T-helper 2 cell treated with Interferon-gamma antibody and Interleukin-4, amounts not matched to agents 100 ng/mL and 5 ng/mL, for 36 hours (primary cell): Measurements from ENCODE around the gene PDCD11. TPM values are rescaled to one million over a fixed set of nuclear protein-coding genes. Genes with fewer than 3 reads are reported as not detected.

Experiments
- intact Hi-C: fragments of 100-400 bp; cut with micrococcal nuclease; formaldehyde crosslinking; loops from one replicate; pipeline ENCODE4 v1.15.1; 2023
- total RNA-seq: library from RNA; stranded (reverse); gene quantifications from 2 replicates; pipeline ENCODE4 v1.2.3, GENCODE V29; 2022

The PDCD11 gene
- total RNA-seq, 1 donor from 2014 or later, result 60.1 TPM

DNA sequence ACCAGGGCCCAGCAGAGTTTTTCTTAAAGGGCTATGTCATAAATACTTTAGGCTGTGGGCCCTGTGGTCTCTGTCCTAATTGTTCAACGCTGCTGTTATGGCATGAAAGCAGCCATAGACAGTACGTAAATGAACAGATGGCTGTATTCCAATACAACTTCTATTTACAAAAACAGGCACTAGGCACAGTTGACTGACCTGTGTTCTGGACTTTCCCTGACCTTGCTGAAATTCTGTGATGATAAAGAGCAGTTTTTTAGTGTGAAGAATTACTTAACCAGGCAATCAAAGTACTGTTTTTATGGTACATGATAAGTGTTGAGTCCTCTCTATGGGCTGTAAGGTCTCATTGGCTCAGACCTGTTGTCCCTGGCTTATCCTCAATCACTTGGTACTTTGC lies 17.1 kb downstream of the PDCD11 start:
- intact Hi-C loops, result no loop called here

GRCh38 chr10:103415581-103415980 lies 19.2 kb downstream of the PDCD11 start:
- intact Hi-C loops, result no loop called here

DNA sequence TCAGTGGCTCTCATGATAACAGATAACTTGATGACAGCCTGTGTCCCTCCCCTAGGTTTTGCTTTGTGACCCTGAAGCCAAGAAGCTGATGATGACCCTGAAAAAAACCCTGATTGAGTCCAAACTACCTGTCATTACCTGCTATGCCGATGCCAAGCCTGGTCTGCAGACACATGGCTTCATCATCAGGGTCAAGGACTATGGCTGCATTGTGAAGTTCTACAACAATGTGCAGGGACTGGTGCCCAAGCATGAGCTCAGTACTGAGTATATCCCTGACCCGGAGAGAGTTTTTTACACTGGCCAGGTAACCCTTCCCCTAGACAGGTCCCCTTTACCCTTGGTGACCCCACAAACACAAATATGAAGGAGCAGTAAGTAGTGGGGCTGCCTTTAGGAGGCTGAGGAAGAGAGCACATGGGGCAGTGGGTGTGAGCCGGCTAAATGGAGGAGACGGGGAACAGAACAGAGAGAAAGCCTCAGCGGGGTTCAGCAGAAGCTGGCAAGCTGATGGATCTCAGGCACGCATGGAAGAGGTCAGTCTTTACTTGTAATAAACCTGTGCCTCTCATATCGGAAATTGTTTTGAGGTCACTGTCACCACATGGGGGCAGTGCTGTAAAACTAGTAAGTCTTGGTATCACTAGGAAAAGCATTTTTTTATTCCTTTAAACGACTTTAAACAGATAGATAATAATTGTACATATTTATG lies 20.2 kb downstream of the PDCD11 start:
- intact Hi-C loops, result loop anchor here (1.0 kb wide), 1 partner anchor 69 kb away; no protein-coding TSS in a partner anchor

DNA sequence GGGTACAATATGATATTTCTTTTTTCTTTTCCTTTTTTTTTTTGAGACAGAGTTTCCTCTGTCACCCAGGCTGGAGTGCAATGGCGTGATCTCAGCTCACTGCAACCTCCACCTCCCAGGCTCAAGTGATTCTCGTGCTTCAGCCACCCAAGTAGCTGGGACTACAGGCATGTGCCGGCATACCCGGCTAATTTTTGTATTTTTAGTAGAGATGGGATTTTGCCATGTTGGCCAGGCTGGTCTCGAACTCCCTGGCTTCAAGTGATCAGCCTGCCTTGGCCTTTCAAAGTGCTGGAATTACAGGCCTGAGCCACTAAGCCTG lies 20.7 kb downstream of the PDCD11 start:
- intact Hi-C loops, result loop anchor here (1.0 kb wide), 1 partner anchor 68 kb away; no protein-coding TSS in a partner anchor

DNA sequence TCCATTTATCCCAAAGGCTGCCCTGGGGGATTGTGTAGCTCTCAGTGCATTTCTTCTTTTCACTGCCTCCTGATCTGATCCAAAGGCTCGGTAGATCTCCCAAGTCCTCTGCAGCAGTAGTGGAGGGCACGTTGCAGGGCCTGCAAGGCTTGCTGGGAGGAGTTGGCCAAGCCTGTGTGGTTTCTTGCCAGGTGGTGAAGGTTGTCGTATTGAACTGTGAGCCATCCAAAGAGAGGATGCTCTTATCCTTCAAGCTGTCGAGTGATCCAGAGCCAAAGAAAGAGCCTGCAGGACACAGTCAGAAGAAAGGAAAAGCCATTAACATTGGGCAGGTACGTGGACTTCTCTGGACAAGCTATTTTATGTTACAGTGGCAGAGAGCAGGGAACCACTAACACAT lies 21.2 kb downstream of the PDCD11 start:
- intact Hi-C loops, result loop anchor here (1.0 kb wide), 1 partner anchor 68 kb away; no protein-coding TSS in a partner anchor

GRCh38 chr10:103419101-103419500 lies 22.7 kb downstream of the PDCD11 start:
- intact Hi-C loops, result no loop called here

DNA sequence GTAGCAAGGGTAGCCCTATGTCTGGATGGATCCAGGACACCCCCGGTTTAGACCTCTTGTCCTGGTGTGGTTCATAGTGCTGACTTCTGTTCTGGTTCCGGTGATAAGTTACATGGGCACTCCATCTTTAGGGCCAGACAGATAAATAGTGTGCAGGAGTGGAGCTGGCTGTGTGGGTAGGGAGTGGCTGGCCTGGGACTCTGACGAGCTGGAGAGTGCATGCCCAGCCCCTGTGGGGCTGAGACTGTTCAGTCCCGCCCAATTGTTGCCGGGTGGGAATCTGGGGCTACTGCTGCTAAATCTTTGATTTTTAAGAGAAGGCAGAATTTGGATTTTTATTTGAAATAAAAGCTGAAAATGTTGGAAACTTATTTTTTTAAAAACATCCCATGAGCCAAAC lies 27.3 kb downstream of the PDCD11 start:
- intact Hi-C loops, result no loop called here

DNA sequence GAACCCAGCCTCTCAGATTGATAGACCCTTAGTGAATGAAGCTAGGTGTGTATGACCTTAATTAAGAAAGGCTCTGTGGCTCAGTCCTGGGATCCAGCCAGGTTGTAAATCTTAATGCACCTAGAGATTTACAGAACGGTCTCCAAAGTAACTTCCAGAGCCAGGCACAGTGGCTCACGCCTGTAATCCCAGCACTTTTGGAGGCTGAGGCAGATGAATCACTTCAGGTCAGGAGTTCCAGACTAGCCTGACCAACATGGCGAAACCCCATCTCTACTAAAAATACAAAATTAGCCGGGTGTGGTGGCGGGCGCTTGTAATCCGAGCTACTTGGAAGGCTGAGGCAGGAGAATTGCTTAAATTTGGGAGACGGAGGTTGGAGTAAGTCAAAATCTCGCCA lies 31.4 kb downstream of the PDCD11 start:
- intact Hi-C loops, result no loop called here

DNA sequence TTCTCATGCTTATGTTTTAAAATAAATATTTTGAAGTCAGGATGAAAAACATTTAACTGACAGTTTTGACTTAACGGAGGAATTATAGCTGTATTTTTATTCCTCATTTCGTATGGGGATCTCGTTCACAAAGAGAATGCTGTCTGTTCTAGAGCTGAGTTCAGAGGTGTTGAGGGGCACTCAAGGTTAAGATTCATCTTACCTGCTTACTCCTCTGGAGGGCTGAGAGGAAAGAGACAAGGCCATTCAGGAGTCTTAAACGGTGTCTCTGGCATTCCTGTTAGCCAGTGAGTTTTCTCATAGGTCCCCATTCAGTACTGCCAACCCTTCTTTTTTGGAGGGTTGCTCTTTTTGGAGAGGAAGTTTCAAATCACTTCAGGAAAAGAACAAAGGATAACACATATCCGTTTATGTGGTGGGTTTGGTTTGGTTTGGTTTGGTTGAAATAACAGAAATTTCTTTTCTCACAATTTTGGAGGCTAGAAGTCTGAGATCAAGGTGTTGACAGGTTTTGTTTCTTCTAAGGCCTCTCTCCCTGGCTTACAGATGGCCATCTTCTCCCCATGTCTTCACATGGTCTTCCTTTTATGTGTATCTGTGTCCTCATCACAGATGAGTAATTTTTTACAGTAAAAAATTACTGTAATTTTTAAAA lies 32.7 kb downstream of the PDCD11 start:
- intact Hi-C loops, result no loop called here

- intact Hi-C loops, result no loop called here
These were observed 33.2 kb downstream of the PDCD11 start for GRCh38 chr10:103429647-103430046.

GRCh38 chr10:103431902-103432301 lies 35.5 kb downstream of the PDCD11 start:
- intact Hi-C loops, result no loop called here

DNA sequence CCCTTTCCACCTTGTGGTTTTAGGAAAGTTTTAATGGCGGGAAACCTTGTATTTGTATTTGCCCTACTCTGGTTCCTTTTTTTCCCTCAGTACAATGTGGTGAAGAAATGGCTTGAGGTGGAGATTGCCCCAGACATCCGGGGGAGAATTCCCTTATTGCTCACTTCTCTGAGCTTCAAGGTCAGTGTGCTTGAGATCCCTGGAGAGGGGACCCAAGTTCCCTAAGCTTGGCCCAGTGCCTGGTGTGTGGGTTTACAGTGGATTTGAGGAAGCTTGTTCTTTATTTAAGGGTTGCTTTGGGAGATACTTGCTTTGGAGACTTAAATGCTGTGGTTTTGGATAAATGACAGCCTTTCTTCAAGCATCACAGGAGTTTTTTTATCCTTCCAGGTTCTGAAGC lies 37.4 kb downstream of the PDCD11 start:
- intact Hi-C loops, result no loop called here

GRCh38 chr10:103439776-103440175 lies 43.4 kb downstream of the PDCD11 start:
- intact Hi-C loops, result no loop called here

- intact Hi-C loops, result no loop called here
These were observed 44.0 kb downstream of the PDCD11 start for GRCh38 chr10:103440416-103440815.

GRCh38 chr10:103441206-103441605 lies 44.8 kb downstream of the PDCD11 start:
- intact Hi-C loops, result no loop called here

DNA sequence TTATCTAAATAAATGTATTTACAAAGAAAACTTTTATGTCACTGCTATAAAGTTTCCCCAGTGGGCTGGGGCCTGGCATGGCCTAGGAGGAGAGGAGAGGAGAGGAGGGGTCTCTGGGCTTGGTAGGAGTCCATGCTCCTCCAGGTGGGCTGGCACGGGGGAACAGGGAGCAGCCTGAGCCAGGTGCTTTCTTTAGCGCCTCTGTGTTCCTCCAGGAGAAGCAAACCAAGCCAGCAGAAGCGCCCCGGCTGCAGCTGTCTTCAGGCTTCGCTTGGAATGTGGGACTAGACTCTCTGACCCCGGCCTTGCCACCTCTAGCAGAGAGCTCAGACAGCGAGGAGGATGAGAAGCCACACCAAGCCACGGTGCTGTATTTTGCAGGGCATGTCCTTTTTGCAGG lies 45.2 kb downstream of the PDCD11 start:
- intact Hi-C loops, result no loop called here

GRCh38 chr10:103442031-103442461 lies 45.6 kb downstream of the PDCD11 start:
- intact Hi-C loops, result no loop called here

- intact Hi-C loops, result no loop called here
These were observed 47.2 kb downstream of the PDCD11 start for GRCh38 chr10:103443475-103444185.

DNA sequence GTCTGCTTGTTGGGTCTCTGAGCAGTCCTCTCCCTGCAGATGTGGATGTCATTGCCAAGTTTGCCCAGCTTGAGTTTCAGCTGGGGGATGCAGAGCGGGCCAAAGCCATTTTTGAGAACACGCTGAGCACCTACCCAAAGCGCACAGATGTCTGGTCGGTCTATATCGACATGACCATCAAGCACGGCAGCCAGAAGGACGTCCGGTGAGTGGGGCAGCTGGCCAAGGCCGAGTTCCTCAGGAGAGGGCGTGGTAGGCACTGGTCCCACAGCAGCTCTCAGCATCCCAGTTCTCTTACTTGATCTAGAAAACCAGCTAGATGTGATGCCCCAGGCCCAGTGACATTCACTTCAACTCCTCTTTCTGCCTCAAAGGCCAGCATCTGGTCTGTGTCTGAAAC lies 48.1 kb downstream of the PDCD11 start:
- intact Hi-C loops, result no loop called here

DNA sequence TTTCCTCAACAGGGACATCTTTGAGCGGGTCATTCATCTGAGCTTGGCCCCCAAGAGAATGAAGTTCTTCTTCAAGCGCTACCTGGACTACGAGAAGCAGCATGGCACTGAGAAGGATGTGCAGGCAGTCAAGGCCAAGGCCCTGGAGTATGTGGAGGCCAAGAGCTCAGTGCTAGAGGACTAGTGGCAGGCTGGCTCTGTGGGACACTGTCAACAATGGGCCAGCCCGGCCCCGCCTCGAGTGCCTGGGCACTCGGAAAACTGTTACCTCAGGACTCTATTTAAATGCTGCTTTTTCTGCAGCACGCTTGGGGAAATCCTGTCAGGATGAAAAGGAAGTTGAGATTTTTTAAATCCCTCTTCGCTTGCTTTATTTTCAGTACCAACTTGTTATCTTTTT lies 48.9 kb downstream of the PDCD11 start:
- intact Hi-C loops, result no loop called here

DNA sequence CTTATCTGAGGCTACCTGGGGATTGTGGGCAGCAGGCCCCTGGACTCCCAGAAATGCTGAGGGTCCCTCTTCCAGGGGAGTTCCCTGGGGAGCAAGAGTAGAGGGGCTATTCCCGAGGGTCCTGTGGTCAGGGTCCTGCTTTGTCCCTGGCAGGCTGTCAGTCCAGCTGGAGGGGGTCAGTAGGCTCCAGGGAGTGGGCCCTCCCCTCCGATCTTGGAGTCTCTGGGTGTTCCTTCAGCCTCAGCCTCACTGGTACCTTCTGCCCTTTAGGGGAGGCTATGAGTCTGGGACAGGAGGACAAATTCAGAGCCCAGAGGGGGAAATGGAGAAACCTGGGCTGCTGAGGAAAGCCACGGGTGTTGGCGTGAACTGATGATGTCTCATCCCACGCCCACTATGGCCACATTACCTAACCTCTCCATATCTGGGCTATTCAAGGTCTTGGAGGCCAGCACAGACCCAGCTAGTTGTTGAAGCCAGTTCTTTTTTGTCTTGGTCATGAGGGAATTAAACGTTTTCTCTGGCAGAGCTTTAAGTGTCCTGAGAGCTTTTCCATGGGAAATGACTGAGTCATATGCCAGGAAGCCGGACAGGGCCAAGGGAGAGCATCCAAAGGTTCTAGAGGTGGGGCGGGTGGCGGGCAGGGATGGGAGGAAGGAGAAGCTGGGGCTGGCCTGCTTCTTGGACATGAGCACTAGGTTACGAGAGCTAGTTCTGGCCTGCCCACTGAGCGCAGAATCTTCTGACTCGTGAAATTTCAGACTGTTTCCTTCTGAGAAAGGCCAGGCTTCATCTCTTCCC lies 49.5 kb downstream of the PDCD11 start:
- intact Hi-C loops, result no loop called here

DNA sequence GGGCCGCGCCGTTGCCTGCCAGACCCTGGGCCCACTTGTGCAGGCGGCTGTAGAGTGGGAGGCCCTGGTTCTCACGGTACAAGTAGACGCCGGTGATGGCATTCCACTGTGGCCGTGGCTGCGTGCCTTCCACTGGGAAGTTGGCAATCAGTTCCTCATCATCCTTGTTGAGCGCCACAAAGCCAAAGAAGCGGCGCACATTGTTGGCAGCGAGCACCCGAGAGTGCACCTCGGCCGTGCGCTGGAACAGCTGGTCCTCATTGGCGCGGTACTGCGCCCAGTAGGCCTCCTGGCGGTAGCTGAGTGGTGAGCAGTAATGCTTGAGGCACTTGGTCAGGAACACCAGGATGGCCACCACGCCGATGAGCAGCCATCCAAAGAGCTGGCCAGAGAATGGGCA lies 50.8 kb downstream of the PDCD11 start:
- intact Hi-C loops, result no loop called here
